GM12801 (cell line): ENCODE measurements around the gene ZNF107.

Experiments used
- TF ChIP-seq, protein P1 (sequence below): IDR thresholded peaks from one replicate; pipeline ENCODE4 v1.5.1; 2011; ENCODE audit warnings: control low read depth; ENCODE audit not compliant: insufficient read length; ENCODE audit errors: extremely low read depth

ZNF107 gene

GRCh38 chr7:64667311-64667710, 1.4 kb downstream of the ZNF107 start:
- TF ChIP-seq, protein P1, sequence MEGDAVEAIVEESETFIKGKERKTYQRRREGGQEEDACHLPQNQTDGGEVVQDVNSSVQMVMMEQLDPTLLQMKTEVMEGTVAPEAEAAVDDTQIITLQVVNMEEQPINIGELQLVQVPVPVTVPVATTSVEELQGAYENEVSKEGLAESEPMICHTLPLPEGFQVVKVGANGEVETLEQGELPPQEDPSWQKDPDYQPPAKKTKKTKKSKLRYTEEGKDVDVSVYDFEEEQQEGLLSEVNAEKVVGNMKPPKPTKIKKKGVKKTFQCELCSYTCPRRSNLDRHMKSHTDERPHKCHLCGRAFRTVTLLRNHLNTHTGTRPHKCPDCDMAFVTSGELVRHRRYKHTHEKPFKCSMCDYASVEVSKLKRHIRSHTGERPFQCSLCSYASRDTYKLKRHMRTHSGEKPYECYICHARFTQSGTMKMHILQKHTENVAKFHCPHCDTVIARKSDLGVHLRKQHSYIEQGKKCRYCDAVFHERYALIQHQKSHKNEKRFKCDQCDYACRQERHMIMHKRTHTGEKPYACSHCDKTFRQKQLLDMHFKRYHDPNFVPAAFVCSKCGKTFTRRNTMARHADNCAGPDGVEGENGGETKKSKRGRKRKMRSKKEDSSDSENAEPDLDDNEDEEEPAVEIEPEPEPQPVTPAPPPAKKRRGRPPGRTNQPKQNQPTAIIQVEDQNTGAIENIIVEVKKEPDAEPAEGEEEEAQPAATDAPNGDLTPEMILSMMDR, result no peak

- TF ChIP-seq, protein P1, result no peak
These were observed 6.5 kb downstream of the ZNF107 start for GRCh38 chr7:64672414-64672813.

DNA sequence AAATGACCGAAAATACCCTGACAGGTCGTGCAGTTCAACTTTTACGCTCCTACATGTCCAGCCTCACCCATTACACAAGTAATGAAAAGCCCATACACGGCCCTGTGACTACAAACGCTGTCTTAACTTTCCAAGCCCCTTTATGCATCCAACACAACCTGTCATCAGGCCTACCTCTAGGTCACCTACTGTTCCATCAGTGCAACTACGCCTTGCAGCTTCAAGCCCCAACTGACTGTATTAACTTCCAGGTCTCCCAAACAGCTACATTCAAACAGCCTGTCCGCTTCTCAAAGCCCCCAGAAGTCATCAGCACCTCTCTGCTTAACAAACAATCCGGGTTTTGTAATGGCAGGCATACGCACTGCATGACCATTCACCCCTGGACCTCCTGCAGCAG, 19.2 kb downstream of the ZNF107 start:
- TF ChIP-seq, protein P1, result no peak

GRCh38 chr7:64685741-64686140, 19.8 kb downstream of the ZNF107 start:
- TF ChIP-seq, protein P1, result no peak

DNA sequence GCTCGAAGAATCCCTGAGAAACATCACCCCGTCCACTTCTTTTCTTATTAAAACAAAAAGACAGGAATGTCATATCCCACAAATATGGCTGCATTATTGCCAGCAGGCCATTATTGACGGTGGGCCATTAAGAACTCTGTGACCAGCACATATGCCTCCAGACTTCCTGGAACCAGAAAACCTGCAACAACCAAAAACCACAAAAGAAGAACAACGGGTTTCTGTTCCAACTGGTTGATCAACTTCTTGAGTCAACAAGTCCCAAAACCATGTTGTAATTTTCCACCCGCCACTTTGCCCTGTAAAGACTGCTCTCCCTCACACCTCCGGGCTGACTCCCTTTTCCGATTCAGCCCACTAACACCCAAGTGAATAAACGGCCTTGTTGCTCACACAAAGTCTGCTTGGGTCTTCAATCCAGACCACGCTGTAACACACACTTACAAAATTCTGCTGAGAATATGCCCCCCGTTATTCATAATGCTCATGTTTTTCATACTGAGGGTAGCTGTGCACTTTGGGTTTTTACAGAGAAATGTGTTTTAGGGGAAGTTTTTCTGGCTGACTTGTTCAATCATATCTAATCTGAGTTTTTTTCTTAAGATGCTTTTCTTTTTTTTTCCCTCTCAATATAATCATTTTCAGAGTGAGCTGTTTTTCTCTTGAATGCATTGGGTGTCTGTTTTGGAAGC, 20.7 kb downstream of the ZNF107 start:
- TF ChIP-seq, protein P1, result no peak

- TF ChIP-seq, protein P1, result no peak
These were observed 21.3 kb downstream of the ZNF107 start for GRCh38 chr7:64687249-64687648.

GRCh38 chr7:64688988-64689387, 23.1 kb downstream of the ZNF107 start:
- TF ChIP-seq, protein P1, result no peak
